ENCODE results near the gene CCT8L2.

DNA sequence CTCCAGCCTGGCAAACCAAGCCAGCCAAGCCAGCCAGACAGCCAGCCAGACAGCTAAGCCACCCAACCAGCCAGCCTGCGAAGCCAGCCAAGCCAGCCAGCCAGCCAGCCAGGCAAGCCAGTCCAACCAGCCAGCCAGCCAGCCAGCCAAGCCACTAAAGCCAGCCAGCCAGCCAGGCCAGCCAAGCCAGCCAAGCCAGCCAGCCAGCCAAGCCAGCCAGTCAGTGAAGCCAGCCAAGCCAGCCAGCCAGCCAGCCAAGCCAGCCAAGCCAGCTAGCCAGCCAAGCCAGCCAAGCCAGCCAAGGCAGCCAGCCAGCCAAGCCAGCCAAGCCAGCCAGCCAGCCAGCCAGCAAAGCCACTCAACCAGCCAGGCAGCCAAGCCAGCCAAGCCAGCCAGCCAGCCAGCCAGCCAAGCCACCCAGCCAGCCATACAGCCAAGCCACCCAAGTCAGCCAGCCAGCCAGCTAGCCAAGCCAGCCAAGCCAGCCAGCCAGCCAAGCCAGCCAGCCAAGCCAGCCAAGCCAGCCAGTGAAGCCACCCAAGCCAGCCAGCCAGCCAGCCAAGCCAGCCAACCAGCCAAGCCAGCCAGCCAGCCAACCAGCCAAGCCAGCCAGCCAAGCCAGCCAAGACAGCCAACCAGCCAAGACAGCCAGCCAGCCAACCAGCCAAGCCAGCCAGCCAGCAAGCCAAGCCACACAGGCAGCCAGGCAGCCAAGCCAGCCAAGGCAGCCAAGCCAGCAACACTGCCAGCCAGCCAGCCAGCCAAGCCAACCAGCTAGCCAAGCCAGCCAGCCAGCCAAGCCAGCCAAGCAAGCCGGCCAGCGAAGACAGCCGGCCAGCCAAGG, 29.7 kb downstream of the CCT8L2 start:
- TF ChIP-seq, protein P1, sequence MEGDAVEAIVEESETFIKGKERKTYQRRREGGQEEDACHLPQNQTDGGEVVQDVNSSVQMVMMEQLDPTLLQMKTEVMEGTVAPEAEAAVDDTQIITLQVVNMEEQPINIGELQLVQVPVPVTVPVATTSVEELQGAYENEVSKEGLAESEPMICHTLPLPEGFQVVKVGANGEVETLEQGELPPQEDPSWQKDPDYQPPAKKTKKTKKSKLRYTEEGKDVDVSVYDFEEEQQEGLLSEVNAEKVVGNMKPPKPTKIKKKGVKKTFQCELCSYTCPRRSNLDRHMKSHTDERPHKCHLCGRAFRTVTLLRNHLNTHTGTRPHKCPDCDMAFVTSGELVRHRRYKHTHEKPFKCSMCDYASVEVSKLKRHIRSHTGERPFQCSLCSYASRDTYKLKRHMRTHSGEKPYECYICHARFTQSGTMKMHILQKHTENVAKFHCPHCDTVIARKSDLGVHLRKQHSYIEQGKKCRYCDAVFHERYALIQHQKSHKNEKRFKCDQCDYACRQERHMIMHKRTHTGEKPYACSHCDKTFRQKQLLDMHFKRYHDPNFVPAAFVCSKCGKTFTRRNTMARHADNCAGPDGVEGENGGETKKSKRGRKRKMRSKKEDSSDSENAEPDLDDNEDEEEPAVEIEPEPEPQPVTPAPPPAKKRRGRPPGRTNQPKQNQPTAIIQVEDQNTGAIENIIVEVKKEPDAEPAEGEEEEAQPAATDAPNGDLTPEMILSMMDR (IDR thresholded peaks at IDR 0.05; ENCODE audit: low read depth, low read length) = no peak
- TF ChIP-seq EZH2phosphoT487 (IDR thresholded peaks at IDR 0.05; ENCODE audit: low read depth) = no peak
